RCC 7860 (cell line): ENCODE results near the gene HLA-DPB1.
"Not testable (repeated sequence)": the region's sequence is repeated elsewhere in the genome, so short reads cannot be mapped to it uniquely, and the experiment has no call there.

ENCODE experiments used
- DNase-seq: peaks from one replicate; pipeline ENCODE4 v3.0.0-alpha.2; 2015; ENCODE audit warnings: low spot score
- FAIRE-seq: peaks from 2 replicates; lab custom pipeline; 2012; peaks lifted over from hg19 to GRCh38; lab: Jason Lieb, UNC

Gene HLA-DPB1

GRCh38 chr6:33075568-33076405 is at the start of gene HLA-DPB1:
HLA-DPB1 (plus strand) TSS chr6:33075990; CDS start chr6:33076042, 52 bp downstream.
- FAIRE-seq = no peak
- peak; percentile 24 for DNase-seq

GRCh38 chr6:33028220-33028849 is 47.5 kb upstream of the HLA-DPB1 start:
- FAIRE-seq (no peak), DNase-seq (no peak)

DNA sequence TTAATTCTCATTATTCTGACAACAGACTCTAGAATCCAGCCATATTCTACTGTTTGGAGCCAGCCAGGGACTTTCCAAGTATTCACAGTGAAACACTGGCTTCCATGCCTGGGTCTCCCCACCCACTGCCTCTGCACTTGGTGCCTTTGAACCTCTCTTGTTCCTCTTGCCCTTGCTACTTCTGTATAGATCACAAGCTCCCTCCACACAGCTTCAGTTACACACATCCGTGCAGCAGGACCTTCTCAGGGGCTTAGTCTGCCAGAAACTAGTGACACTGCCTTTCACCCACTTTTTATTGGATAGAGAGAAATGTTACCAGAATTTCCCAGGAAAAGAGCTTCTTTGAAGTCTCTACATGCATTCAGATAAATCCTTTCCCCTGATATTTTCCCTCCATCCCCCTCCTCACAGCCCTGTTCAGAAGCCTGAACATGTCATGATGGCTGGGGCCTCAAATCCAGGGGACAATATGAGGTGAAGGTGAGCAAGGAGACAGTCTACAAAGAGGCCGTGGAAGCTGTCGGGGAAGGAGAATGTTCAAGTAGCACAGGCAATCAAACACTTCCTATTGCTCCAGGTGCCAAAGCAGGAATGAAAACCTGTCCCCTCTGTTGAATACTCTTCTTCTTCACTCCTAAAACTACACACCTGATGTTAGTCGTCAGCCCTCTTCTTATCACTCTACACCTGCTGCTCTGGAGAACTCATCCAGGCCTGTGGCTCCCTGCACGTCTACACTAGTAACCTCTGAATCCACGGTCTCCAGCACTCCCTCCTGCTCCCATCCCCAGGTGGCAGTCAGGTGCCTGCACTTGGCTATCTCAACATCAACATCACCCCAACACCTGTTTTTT is 46.2 kb upstream of the HLA-DPB1 start:
- FAIRE-seq = no peak
- no peak for DNase-seq

DNA sequence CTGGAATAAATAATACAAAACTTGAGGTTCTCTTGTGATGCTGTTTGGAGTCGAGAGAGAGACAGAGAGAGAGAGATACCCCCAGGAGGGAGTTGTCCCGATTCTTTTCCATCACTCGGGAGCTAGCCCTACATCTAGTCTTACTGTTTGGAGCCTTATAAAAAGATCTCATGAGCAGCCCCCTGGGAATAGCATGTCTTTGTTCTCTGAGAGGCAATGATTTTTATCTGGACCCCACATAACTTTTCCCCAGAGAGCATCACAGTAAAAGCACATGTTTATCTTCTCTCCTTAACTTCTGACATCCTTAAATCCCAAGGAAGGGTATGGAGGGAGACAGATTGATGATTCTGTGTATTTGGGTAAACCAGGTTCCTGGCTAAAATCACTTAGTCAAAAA is 45.5 kb upstream of the HLA-DPB1 start:
- FAIRE-seq (no peak), DNase-seq (no peak)

- FAIRE-seq (no peak), DNase-seq (no peak)
These were observed 41.2 kb upstream of the HLA-DPB1 start for GRCh38 chr6:33034554-33034953.

DNA sequence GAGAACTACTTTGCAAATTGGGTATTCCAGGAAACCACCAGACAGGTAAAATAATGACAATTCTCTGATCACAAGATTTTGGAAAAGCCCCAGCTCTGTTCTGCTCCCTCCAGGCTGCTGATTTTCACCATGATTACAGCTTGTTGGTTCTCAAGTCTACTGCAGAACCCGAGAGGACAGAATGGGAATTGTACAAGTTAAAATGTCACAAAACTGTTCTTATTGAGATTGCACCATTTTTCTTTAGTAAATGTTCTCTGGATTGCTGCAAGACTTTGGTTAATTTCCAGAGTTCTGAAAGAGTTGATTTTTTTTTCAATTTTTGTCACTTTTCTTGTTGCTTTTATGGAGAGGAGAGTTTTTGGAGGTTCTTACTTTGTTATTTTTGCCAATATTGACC is 39.3 kb upstream of the HLA-DPB1 start:
- DNase-seq = no peak
- FAIRE-seq = no peak

DNA sequence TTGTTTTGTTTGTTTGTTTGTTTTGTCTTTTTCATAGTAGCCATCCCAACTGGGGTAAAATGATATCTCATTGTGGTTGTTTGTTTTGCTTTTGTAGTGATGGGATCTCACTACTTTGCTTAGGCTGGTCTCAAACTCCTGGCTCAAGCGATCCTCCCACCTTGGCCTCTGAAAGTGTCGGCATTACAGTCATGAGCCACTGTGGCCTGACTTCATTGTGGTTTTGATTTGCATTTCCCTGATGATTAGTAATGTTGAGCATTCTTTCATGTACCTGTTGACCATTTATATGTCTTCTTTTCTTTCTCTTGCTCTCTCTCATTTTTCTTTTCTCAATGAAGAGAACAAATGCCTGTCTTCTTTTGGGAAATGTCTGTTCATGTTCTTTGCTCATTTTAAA is 35.6 kb upstream of the HLA-DPB1 start:
- no peak for DNase-seq
- FAIRE-seq = no peak

- DNase-seq (no peak), FAIRE-seq (no peak)
These were observed 26.3 kb upstream of the HLA-DPB1 start for GRCh38 chr6:33049323-33050013.

DNA sequence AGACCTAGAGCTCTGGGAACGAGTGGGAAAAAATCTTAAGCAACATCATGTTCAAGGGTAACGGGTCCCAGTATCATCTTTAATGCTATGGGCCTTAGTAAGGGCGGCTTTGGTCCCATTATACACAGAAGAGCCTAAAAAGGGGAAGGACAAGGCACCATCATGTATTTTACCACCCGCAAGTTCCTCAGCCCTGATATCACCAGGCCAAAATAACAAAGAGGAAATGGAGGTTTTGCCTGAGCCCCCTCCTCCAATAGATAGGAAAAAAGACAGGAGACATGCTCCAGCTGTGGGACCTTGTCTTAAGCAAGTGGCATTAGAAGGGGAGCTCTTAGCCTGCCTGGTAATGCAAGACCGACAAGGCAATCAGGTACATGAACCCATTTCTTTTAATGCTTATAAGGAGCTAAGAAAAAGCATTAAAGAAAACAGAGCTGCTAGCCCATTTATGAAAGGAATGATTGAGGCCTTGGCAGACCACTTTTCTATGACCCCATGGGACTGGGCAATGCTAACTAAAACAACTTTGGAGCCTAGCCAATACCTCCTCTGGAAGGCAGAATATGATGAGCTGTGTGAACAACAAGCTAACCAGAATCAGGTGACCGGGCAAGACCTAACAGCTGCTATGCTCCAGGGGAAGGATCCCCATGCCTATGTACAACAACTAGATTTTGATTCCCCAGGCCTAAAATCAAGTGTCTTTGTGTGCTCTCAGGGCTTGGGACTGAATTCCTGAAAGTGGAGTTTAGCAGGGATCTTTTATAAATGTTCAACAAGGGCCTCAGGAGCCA is 25.6 kb upstream of the HLA-DPB1 start:
- FAIRE-seq = no peak
- no peak for DNase-seq

GRCh38 chr6:33052627-33053026 is 23.2 kb upstream of the HLA-DPB1 start:
- no peak for DNase-seq
- no peak for FAIRE-seq

DNA sequence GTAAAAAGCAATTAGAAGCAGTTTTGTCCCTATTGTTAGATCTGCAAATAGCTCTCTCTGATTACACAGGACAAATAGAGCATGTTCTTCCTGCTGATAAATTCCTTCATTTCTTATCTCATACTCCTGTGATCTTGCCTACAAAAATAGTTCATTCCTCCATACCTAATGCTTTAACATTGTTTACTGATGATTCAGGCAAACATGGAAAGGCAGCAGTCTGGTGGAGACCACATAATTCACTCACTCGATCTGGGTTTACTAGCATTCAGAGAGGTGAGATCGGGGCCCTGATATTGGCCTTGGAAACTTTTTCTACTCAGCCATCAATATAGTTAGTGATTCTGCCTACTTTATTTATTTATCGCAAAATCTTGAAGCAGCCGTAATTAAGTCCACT is 22.6 kb upstream of the HLA-DPB1 start:
- FAIRE-seq (no peak), DNase-seq (peak; percentile 14)

DNA sequence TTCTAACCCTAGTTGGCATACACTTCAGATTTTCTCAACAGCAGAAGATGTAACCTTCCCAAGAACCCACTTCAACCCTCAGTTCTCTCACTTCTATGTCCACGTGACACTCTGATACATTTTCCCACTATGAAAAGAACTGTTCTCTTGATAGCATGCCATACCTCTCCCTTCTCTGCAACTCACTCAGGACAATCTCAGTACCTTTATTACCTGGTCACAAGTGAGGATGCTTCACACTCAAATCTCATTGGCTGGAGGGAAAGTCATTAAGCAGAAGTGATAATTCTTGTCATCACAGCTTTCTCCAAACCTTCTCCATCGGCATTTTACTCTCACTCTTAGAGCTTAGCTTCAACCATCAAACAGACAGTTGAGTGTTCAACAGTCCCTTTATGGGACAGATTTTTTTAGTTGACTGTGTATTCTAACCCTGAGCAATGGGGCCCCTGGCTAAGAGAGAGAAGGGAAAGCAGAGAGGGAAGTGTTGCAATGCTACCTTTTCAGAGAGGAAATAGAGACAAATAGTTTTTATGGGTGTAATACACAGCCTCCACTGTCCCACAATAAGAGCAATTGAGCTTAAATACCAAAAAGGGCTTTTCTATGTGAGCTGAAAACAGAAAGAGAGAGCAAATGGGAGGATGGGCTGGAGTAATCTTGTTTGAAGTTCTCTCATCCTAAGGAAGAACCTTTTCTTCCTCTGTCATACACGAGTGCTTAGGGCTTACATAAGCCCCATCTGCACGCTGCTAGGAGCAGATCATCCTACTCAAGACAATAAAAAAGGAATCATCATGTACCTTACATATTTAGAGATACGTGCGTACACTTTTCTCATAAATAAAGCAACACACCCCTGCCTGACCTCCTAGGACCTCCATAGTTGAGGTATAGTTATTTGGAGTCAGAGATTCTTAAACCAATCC is 18.3 kb upstream of the HLA-DPB1 start:
- no peak for DNase-seq
- no peak for FAIRE-seq

GRCh38 chr6:33061987-33062386 is 13.8 kb upstream of the HLA-DPB1 start:
- FAIRE-seq (no peak), DNase-seq (no peak)

- DNase-seq = not testable (repeated sequence)
These were observed 12.4 kb upstream of the HLA-DPB1 start for GRCh38 chr6:33063435-33063834.

GRCh38 chr6:33064723-33065122 is 11.1 kb upstream of the HLA-DPB1 start:
- FAIRE-seq = no peak

More at GRCh38 chr6:33063435-33063834, 12.4 kb upstream of the HLA-DPB1 start:
- not testable (repeated sequence) for FAIRE-seq

DNA sequence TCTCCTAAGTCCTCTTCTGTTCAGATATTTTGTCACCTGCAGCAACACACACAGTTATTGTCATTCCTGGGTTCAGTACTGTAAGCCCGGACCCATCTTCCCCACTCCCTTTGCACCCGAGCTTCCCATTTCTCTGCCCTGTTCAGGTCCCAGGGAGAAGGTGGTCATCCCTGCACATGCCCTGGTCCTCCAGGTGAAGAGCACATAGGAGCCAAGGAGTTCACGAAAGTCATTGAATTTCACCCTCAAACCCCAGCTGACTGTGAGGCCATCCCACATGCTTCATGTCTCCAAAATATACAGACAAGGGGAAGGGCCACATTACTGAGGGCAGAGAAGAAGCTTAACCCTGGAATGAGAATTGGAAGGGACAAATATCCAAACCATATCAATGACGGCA is 10.5 kb upstream of the HLA-DPB1 start:
- no peak for DNase-seq
- no peak for FAIRE-seq

More at GRCh38 chr6:33064723-33065122, 11.1 kb upstream of the HLA-DPB1 start:
- no peak for DNase-seq

DNA sequence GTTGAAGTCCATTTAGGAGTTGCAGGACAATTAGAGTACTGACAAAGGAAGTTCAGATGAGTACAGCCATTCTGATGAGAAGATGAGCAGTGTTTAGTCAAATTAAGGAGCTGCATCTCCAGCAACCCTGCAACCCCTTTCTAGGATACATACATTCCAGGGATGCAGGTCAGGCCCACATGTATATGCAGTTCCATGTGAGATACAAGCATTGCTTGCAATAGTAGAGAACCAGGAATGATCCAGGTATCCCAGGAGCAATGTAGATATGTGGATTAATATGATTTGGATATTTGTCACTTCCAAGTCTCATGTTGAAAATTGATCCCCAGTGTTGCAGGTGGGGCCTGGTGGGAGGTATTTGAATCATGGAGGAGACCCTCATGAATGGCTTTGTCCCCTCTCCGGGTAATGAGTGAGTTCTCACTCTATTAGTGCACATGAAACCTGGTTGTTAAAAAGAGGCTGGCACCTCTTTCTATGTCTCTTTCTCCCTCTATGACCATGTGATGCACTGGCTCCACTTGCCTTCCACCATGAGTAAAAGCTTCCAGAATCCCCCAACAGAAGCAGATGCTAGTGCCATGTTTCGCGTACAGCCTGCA is 8.8 kb upstream of the HLA-DPB1 start:
- FAIRE-seq (no peak), DNase-seq (no peak)

- no peak for DNase-seq
- no peak for FAIRE-seq
These were observed 6.6 kb upstream of the HLA-DPB1 start for GRCh38 chr6:33069021-33069738.
